GM21786 (cell line): ENCODE measurements around the gene MAP1B.

Experiments
- ATAC-seq: cut with Tn5 transposase; IDR thresholded peaks from one replicate; pipeline ENCODE4 v1.9.1; 2021; ENCODE audit not compliant: unreplicated experiment

MAP1B gene

DNA sequence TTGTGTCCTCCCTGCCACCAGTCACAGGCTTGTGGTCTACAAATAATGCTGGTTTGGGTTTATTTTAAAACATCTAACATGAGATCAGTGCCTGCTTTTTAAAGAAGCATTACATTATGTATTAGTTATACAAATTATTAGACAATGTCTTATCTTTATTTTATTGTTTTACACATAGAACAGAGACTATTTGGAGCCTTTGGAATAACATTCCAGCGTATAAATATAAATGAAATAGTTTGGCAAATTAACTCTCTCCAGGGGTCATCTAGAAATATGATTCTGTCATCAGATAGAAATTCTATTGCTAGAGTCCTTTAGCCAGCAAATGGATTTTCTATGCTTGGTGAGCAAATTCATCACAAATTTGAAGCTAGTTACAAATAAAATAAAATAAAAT is 22.4 kb downstream of the MAP1B start:
- no peak for ATAC-seq

DNA sequence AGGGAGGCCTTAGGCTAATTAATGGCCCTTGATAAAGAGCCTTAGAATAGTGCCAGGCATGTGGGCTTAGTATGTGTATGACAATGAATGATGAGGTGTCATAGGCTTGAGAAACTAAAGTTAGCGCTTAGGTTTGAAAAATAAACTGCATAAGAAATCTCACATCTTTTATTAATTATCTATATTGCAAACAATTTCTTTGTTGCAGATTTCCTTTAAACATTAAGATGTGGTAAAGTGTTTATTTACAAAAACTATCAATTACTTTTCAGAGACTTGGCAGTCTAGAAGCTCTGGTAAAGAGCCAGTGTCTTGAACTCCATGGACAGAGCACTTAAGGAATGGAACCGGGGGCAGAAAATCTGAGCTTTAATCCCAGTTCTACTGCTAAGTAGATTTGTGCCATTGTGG is 23.1 kb downstream of the MAP1B start:
- no peak for ATAC-seq

DNA sequence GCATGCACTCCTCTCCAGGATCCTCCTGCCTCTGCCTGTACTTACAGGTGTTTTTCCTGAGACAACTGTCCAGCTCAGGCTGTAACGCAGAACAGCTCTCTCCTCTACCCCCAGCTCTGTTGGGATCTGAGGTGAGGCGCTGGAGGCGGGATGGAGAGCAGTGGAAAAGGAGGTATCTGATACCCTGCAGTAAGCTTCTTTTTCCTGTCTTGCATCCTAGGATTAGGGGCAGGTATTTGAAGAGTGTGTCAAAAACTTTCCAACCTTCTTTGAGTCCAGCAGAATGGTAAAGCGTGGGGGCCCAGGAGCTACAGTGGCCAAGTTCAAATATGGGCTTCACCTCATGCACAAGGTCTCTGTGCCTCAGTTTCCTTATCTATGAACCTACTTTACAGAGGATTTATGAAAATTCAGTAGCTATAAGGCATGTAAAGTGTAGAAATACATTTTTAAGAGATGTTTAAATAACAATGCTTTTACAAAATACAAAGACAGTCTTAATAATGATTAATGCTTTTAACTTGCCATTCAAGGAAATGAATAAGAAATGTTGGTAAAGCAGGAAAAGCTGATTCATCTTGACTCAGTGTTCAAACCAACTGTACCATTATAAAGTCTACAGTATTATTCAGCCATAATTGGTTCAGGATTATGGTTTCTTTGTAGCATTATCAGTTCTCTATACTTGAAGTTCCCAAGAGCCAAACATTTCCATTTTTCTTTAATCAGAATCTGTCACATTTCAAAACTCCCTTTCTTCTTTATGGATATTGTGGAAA is 26.1 kb downstream of the MAP1B start:
- ATAC-seq, result no peak

DNA sequence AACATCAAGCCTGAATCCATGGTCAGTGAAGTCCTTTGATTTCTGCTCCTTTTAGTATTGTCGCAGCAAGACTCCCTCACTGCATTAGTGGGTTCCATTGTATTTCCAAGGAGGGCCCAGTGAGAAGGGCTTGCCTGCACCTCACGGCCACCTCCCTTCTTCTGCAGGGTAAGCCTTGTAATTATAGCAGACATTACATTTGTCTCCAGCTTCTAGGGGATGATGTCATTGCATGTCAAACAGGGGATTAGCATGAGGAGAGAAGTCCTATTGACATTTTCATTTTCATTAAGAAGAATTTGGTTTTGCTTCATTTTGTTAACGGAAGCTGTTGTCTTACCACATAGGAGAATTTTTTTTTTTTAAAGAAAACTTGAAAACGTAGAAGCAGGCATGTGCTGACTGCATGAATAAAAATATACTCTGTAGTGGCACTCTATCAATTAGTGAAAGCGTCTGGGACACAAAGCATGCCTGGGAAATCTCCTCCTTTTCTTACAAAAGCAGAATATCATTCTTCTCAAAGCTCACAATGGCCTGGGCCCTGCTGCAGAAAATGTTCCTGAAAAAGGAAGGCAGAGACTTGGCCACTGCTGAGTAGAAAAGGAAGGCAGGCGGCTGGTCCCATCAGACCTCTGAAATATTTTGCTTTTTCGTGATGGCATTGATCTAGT is 27.1 kb downstream of the MAP1B start:
- ATAC-seq, result no peak

DNA sequence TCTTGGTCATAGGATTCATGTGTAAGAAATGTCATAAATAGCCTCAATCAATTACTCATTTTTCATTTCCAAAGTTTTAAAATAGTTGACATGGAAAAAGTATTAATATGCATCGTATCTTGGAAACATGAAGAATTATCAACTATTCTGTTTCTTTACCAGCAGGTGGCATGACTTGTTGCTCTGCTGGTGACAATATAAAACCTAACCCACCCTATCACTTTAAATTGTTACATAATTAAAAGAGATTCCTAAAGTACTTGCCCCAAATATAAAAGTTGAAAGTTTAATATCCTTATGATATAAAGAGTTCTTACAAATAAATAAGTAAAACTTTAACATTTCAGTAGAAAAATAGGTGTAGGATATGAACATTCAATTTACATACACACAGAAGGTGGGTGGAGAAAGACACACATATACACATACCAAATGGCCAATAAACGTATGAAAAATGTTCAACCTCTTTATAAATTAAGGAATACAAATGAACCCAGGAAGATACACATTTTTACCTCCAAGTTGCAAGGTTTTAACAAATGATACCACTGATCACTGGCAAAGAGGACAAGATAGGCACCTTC is 30.6 kb downstream of the MAP1B start:
- ATAC-seq, result no peak

DNA sequence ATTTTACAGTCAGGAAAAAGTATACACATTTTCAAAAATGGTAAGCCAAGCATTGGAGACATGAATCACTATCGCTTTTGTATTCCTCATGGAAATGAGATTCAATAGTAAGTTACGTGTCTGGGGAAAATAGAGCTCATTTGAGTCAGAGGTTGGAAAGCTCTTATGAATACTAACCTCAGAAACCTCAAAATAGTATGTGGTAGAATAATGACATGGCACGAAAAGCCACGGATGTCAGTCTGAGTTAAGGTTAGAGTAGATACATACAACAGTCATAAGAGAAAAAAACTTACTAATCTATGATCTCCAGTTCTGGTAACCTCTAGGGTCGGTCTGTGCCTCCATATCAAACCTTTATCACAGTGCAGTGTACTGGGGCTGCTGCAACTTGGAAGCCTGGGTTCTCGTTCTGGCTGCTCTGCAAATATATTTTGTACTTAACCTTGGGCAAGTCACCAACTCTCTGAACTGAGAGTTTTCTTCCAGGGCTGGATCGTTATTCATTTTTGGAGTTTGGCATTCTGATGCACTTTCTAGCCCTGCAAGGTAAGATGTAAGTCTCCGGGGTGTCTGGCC is 31.8 kb downstream of the MAP1B start:
- no peak for ATAC-seq

DNA sequence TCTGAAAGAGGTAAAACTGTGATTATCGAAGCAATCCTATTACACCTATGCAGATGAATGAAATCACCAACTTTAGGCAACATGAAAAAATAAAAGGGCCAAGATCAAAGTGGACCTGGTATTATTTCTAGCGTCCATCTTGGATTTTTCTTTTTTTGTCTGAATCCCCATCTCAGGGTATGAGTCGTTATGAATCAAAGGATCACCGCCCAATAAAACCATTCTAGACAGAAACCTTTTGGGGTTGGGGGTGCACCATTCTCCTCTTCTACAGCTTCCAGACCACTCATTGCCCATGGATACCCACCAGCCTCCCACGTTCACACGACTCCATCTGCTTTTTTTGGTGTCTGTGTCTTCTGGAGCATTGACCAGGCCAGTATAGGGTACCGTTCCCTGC is 33.4 kb downstream of the MAP1B start:
- ATAC-seq, result no peak

DNA sequence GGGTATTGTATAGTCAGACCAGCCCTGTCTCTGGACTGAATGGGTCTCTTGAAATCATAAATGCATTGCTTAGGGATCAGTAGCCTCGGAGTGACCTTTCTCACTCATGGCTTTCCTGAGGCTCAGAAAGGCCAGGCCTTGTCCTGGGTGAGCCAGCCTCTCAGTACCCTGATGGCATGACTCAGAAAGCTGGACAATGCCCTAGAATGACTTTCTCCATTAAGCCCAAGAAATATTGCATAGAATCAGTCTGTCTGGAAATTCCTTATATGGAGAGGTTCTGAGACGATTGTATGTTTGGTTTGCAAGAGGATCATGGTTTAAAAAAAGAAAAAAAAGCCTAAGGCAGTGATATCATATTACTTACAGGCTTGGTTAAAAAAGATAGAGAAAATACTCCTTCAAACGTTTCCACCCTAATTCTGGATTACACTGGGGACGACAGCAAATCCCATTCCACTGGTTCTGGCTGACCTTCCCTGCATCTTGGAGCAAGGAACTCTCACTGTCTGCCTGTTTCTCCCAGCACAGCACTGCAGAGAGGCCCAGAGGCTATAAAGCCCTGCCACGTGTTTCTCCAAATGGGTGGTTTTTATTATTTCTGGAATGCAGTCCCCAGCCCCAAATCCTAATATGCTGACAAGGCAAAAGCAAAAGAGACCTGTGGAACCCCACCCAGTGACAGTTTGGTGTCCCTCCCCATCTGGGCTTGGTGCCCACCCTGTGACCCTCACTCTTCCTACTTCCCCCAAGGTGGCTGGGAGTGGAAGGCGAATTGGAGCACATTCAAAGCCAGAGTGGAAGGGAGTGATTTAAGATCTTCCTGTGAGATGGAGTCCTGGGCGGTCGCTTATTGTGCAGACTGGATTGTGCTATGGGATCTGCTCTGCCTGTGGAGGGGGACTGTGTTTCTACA is 34.4 kb downstream of the MAP1B start:
- ATAC-seq, result no peak

DNA sequence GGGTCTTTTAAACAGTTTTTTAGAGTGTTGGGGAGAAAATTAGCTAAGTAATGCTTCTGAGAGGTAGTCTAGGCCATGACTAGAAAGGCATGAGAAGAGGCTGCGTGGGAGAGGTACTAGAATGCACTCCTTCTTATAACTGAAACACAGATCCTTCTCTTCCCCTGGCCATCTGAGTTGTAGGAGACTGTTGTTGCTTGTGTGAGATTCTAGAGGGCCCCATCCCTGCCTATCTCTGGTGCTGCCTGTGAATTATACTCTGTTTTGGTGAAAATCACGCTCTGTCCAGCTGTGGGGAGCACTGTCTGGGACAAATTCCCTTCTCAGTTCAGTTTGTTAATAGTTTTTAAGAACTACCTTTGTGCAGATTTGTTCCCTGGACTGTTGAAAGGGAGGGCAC is 37.5 kb downstream of the MAP1B start:
- no peak for ATAC-seq

DNA sequence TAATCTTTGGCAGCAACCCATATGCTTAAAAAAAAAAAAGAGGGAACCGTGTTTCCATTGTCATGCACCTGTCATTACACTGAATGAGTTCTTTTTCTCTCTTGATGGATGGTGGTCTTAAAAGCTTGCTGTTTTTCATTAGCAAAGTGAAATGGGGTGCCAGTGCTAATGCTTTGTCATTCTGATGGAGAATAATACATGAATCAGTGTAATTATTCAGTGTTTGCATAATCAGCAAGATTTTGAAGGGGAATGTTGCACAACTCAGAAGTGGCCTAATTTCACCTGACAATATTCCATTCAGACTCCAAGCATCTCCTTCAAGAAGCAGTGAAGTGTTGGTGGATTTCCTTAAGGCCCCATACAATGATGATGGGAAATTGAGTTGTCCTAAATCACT is 38.1 kb downstream of the MAP1B start:
- ATAC-seq, result no peak

DNA sequence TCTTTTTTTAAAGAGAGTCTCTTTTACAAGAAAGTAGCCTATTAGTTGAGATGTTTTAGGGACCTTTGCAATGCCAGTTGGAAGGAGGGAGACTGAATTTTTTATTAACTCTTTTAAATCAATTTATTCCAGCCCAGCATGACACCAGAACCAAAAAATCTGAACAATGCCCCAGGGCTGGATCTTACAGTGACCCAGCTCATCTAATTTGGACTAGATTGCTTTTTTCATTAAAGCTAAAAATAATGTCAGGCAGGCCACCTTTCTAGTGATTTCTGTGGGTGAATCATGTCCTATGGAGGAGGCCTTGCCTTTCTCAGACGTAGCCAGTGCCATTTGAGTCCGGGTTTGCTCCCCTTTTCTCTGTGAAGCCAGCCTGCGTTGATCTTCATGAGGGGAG is 38.8 kb downstream of the MAP1B start:
- ATAC-seq, result no peak

DNA sequence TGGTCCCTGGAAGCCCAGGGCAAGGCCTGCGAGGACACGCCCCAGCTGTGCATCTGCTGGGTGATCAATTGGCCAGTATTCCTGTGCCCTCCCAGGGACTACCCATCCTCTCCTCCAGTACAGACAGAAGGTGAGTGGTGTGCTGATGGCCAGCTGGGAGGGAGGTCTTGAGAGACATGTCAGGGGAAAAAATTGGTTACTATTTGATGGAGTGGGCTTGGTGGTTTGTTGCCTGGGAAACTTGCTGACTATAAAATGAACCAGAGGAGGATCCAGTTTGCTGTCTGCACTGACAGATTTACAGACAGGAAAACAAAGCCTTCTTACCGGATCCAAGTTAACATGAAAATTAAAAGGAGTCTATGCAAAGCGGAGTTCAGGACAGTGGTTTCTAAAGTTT is 40.3 kb downstream of the MAP1B start:
- ATAC-seq, result no peak

DNA sequence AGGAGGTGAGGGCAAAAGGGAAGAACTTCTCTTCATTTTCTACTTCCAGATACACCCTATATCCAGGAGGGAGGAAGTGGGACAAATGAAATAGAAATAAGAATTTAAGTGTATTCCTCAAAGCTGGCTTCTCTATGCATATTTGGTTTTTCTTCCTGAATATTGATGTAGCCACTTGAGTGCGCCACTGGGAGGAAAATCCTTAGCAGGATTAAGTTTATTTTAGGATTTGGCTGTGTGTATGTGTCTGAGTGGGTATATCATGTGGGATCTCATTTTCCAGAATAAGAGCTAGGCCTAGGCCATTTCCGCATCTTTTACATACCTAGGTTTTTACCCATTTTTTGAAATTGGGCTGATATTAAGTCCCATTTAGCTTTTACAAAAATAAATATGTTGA is 42.5 kb downstream of the MAP1B start:
- no peak for ATAC-seq

DNA sequence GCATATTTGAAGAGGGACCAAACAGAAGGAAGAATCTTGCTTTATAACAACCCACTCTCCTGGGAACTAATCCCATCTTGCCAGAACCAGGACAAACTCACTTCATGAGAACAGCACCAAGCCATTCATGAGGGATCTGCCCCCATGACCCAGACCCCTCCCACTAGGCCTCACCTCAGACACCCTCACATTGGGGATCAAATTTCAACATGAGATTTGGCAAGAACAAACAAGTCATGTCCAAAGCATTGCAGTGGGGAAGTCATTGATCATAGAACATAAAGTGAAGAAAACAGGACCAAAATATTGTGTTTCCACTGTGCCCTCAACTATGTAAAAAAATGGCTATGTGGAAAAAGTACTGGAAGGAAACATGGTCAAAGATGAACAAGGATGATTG is 43.9 kb downstream of the MAP1B start:
- ATAC-seq, result no peak

DNA sequence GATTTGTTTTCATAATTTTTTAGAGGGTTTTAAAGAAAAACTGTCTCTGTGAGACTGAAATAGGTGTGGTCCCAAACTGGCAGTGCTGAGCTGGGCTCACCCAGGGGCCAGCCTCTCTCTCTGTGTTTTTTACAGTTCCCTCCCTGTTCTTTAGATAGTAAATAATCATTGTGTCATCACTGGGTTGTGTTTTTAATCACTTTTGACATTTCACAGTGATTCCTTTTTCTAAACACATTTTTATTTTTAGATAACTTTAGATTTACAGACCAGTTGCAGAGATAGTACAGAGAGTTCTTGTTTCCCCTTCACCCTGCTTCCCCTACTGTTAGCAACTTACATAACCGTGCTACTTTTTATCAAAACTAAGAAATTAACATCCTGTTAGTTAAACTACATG is 44.4 kb downstream of the MAP1B start:
- ATAC-seq, result no peak

DNA sequence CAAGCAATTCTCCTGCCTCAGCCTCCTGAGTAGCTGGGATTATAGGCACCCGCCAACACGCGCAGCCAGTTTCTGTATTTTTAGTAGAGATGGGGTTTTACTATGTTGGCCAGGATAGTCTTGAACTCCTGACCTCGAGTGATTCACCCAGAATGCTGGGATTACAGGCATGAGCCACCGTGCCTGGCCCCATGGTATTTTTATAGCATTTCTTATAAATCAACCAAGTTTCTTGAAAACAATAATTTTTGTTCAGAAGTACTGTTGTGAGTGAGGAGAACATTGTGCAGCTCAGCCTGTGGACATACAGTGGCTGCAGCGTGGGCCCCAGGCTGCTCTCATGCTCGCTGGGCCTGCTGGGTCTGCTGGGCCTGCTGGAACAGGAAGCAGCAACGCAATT is 45.3 kb downstream of the MAP1B start:
- ATAC-seq, result no peak

DNA sequence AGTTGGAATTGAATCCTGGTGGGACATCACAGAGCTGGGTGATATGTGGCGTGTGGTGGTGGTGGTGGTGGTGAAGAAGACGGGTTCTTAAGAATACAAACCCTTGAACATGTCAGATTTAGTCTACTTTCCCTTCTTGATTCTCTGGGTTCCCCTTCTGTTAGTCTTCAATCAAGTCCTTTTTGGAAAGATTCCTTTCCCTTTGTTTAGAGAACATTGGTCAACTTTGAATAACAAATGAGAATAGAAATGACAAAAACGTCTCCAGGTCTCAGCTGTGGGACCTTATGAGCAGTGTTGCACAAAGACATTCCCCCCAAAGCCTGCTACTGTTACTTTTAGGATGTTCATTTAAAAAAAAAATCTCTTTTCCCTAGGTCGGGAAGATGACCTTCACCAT is 46.3 kb downstream of the MAP1B start:
- no peak for ATAC-seq

DNA sequence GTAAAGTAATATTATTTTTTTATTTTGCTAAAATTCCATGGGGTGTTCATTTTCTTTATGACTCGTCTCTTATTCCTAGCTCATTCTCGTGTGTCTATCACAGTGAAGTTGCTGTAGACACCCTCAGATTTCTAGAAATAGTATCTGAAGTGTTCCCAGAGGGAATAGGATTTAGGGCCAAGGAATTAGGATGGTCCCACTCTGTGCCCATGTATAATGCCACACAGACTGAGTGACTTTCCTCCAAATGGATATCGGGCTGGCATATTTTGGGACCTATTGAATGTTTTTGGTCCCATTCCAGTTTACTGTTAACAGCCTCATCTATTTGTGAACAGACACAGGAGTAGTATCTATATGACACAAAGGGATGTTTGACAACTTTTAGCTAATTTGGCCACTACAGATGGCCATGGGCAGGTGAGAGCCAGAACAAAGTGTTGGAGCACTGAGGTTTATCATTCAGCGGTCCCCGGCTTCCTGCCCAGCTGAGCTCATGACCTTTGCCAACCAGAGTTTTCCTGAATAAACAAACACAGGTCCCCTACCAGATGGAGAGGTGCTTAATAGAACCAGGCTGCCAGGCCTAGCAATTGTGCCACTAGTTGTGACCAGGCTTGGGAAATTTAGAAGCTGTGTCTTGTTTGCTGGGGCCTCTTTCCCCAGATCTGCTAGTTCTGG is 46.9 kb downstream of the MAP1B start:
- ATAC-seq, result no peak

DNA sequence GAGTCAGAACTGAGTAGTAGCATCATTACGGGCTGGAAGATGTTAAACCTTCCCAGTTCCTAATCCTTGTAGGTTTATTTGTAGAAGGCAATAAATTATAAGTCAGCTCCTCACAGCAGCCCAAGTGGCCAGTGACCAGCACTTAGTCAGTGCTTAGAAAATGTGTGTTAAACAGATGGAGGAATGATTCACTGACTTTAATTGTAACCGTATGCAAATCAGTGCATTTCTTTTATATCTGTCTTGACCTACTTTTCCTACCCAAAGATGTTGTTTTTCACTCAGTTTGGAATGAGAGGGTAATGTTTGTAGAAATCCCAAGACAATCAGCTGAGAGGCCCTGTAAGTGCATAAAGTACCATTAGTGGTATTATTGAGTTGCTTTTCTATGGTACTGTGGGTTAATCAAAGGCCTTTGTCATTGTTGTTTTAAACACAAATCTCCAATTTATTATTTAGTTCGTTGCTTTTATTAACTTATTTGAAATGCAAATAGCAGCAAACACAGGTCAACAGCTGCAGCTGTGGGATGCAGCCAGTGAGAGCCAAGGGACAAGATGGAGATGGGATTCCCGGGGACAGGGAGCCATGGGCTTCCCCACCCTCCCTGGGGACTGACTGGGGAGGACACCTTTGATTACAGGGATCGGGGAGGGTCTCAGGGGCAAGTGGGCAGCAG is 49.8 kb downstream of the MAP1B start:
- ATAC-seq, result no peak

DNA sequence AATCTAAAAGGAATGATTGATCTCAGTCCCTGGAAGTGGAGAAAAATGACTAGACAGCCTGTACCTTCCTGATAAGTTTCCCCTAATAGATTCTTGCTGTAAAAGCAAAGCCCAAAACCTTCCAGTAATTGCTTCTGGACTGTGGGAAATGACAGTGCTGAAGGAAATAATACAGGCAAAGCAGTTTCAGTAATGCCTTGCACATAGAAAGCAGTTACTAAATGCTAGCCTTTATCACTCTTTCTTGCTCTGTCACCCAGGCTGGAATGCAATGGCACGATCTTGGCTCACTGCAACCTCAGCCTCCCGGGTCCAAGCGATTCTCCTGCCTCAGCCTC is 50.3 kb downstream of the MAP1B start:
- no peak for ATAC-seq
